NT2/D1 (cell line): ENCODE data around the gene ZNF655.

ENCODE experiments used
- SUZ12 ChIP-seq: IDR thresholded peaks from 2 replicates; pipeline ENCODE4 v1.6.1; 2011; ENCODE audit not compliant: insufficient read length, insufficient read depth; ENCODE audit errors: extremely low read depth
- ZNF274 ChIP-seq: IDR thresholded peaks from 2 replicates; pipeline ENCODE4 v1.6.1; 2011; ENCODE audit warnings: mild to moderate bottlenecking, low read depth, low read length

DNA sequence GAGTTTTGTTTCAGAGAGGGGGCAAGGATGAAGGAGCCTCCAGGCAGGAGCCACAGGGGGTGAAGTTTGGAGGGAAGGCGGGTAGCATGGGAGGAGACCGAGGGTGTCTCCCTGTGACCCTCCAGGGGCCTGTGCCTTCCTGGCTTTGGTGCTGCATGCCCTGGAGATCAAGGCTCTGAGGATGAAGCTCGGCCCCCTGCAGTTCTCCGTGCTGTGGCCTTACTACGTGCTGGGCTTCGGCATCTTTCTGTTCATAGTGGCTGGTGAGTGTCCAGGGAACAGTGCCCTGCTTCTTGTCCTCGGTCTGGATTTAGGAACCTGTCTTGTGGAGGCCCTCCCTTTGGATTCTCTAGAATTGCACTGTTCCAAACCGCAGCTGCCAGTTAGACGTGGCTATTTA, 49.1 kb downstream of the ZNF655 start:
- no peak for TF ChIP-seq ZNF274
- TF ChIP-seq SUZ12 = no peak
